ENCODE results near the gene F11. TPM values are rescaled to one million over a fixed set of nuclear protein-coding genes. Genes with fewer than 3 reads are reported as not detected.

Gene F11
- total RNA-seq, 1 donor from 2014 or later: 0.30 TPM

- peaks cover 7% of the 10 kb centered on the region for H3K27me3 ChIP-seq (ENCODE audit: low read depth)
- H3K27ac ChIP-seq (replicated peaks): no peak overlapping the region
- TF ChIP-seq, protein P1, sequence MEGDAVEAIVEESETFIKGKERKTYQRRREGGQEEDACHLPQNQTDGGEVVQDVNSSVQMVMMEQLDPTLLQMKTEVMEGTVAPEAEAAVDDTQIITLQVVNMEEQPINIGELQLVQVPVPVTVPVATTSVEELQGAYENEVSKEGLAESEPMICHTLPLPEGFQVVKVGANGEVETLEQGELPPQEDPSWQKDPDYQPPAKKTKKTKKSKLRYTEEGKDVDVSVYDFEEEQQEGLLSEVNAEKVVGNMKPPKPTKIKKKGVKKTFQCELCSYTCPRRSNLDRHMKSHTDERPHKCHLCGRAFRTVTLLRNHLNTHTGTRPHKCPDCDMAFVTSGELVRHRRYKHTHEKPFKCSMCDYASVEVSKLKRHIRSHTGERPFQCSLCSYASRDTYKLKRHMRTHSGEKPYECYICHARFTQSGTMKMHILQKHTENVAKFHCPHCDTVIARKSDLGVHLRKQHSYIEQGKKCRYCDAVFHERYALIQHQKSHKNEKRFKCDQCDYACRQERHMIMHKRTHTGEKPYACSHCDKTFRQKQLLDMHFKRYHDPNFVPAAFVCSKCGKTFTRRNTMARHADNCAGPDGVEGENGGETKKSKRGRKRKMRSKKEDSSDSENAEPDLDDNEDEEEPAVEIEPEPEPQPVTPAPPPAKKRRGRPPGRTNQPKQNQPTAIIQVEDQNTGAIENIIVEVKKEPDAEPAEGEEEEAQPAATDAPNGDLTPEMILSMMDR (IDR thresholded peaks at IDR 0.05; ENCODE audit: borderline replicate concordance): no peak
- intact Hi-C loops (cut with micrococcal nuclease): no loop called here
- no peaks in the 10 kb centered on the region for H3K36me3 ChIP-seq
- peaks cover 50% of the 10 kb centered on the region for H3K9me3 ChIP-seq (replicated peaks)
- no peaks in the 10 kb centered on the region for H3K4me1 ChIP-seq
- no peak for DNase-seq
- no peak overlapping the region for H3K4me3 ChIP-seq
Measured at GRCh38 chr4:186330368-186330767, 64.4 kb downstream of the F11 start.

DNA sequence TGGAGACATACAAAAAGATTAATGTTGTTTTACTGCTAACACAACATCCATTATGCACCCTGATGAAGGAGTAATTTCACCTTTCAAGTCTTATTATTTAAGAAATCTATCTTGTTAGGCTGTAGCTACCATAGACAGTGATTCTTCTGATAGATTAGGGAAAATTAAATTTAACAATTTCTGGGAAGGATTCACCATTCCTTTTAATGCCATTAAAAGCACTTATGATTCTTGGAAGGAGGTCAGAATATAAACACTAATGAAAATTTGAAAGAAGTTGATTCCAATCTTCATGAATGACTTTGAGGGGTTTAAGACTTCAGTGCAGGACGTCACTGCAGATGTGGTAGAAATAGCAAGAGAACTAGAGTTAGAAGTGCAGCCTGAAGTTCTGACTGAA is 69.8 kb downstream of the F11 start:
- TF ChIP-seq, protein P1 (IDR thresholded peaks at IDR 0.05; ENCODE audit: borderline replicate concordance): no peak
- no peak for DNase-seq
- Histone ChIP-seq H3K4me1 (no peaks in the 10 kb centered on the region), H3K27ac (replicated peaks) (no peak overlapping the region), H3K27me3 (ENCODE audit: low read depth) (peaks cover 7% of the 10 kb centered on the region), H3K9me3 (replicated peaks) (peaks cover 39% of the 10 kb centered on the region), H3K4me3 (no peak overlapping the region), H3K36me3 (no peaks in the 10 kb centered on the region)
- intact Hi-C loops (cut with micrococcal nuclease): no loop called here

Other genes starting within 250 kb of the F11 start
- gene TLR3, start 197.0 kb upstream of the F11 start, total RNA-seq: 4.9 TPM
- 12.2 TPM for gene FAM149A, start 161.5 kb upstream of the F11 start, total RNA-seq
- gene CYP4V2, start 74.6 kb upstream of the F11 start, total RNA-seq: 24.9 TPM
- gene KLKB1, start 38.7 kb upstream of the F11 start, total RNA-seq: 0.74 TPM

All from left ventricle myocardium inferior (tissue), 1 donor.